ENCODE data around the gene SLC14A1.

GRCh38 chr18:45753286-45753685 is 29.3 kb downstream of the SLC14A1 start:
- no peak for TF ChIP-seq MAX (IDR thresholded peaks at IDR 0.05; ENCODE audit: low read depth, low read length)
- TF ChIP-seq, protein P1, sequence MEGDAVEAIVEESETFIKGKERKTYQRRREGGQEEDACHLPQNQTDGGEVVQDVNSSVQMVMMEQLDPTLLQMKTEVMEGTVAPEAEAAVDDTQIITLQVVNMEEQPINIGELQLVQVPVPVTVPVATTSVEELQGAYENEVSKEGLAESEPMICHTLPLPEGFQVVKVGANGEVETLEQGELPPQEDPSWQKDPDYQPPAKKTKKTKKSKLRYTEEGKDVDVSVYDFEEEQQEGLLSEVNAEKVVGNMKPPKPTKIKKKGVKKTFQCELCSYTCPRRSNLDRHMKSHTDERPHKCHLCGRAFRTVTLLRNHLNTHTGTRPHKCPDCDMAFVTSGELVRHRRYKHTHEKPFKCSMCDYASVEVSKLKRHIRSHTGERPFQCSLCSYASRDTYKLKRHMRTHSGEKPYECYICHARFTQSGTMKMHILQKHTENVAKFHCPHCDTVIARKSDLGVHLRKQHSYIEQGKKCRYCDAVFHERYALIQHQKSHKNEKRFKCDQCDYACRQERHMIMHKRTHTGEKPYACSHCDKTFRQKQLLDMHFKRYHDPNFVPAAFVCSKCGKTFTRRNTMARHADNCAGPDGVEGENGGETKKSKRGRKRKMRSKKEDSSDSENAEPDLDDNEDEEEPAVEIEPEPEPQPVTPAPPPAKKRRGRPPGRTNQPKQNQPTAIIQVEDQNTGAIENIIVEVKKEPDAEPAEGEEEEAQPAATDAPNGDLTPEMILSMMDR (IDR thresholded peaks at IDR 0.05; ENCODE audit: low read depth, low read length) = no peak
- no peak for TF ChIP-seq POLR2A (IDR thresholded peaks at IDR 0.05; ENCODE audit: extremely low read depth, insufficient read length)
- TF ChIP-seq MYC (IDR thresholded peaks at IDR 0.05; ENCODE audit: low read depth, low read length) = no peak
